HG03521 (cell line): ENCODE results near the gene KRT20.
"Not testable (repeated sequence)": the region's sequence is repeated elsewhere in the genome, so short reads cannot be mapped to it uniquely, and the experiment has no call there.

ENCODE experiments used
- ATAC-seq: cut with Tn5 transposase; IDR thresholded peaks from one replicate; pipeline ENCODE4 v1.9.1; 2021; ENCODE audit warnings: mild to moderate bottlenecking, moderate library complexity; ENCODE audit not compliant: unreplicated experiment

Gene KRT20

DNA sequence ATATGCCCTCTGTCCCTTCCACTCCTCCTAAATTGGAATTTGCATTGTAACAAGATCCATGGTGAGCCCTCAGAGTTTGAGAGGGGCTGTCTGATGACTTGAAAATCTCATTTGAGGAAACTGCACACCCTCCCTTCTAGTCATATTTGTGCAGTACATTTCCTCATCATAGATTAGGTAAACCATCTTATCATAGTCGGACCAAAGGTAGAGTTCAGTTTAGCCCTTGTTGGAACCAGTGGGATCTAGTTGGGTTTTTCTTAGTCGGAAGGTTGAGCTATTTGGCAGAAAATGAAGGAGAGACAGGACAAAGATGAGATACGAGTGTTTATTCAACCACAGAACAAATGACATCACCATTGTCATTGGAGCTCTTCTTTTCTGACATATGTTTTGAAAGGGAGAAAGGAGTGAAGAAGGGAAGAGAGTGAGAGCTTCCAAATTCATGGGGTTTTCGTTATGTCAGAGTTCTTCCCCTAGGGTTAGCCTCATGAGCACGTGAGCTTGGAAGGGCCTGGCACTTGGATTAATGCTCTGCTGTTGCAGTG lies 15.8 kb upstream of the KRT20 start:
- ATAC-seq = no peak

DNA sequence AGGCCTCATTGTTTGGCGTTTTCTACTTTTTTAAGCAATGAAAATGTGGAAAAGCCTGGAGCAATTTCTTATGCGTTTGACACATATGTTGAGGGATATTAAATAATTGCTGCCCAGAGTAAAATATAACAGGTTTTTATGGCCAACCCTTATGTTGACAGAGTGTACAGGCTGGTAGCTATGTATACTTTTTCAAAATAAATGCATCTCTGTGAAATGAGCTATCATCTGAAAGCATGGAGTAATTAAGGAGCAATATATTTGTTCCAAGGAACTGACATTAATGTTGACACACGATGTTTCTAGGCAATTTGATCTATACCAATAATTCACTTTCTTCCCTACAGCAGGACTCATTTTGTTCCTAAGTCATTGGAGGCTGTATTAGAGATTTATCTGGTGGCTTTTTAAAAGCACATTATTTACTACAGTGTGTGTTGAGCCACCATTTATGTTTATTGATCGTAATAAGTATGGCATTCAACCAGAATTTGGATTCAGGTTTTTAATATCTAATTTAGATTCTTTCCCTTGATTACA lies 11.9 kb upstream of the KRT20 start:
- ATAC-seq = no peak

DNA sequence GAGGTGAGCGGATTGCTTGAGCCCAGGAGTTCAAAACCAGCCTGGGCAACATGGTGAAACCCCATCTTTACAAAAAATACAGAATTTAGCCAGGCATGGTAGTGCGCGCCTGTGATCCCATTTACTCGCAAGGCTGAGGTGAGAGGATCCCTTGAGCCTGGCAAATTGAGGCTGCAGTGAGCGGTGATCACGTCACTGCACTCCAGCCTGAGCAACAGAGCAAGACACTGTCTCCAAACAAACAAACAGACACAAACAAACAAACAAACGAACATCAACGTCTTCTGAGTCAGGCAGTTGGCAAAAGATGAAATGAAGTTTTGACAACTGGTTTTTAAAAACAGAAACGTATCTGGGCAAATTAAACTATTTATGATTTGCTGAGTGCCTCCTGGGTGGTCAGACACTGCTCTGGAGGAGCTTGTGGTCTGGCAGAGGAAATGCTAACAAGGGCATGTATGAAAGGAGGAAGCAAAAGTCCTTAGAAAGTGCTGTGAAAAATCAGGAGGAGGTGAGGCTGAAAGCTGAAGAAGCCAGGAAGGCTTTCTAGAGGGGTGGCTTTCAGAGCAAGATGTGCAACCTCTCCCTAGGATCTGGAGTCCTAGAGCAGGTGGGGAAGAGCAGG lies 10.2 kb upstream of the KRT20 start:
- ATAC-seq = no peak

DNA sequence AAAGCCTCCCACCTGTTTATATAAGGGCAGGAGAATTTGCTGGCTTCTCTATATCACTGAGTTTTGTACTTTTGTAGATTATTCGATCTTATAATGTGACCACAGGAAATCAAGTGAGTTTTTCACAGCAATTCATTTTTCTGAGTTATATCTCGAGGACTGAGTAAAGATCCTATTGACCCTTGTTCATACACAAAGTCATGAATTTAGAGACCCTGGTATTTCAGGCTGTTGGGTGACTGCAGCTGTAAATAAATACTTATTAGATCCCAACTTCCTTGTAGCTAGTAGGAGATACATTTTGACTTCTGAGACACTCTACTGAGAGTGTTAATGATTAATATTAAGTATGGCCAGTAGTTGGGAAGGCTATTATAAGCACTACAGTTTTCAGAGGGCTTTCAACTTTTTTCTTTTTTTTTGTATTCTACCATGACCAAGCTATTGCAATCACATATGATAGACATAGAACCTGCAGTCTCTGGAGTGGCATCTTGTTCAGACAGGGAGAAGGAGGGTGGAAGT lies 3.2 kb upstream of the KRT20 start:
- no peak for ATAC-seq

DNA sequence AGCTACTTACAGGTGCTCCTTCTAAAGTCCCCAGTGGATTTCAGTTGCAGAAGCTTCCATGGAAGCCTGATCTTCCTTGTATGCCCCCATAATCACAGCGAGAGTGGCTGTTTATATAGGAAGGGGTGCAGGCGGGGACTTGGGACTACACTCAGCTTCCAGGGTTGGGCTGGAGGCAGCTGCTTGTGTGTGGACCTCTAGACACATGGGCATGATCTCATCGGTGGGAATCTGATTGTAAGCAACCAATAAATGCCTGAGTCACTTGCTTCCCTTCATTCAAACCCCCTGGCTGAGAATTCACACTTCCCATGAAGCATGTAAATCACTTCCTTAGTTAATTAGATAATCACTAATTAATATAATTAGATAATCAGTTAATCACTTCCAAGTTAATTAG lies 1.0 kb upstream of the KRT20 start:
- no peak for ATAC-seq

DNA sequence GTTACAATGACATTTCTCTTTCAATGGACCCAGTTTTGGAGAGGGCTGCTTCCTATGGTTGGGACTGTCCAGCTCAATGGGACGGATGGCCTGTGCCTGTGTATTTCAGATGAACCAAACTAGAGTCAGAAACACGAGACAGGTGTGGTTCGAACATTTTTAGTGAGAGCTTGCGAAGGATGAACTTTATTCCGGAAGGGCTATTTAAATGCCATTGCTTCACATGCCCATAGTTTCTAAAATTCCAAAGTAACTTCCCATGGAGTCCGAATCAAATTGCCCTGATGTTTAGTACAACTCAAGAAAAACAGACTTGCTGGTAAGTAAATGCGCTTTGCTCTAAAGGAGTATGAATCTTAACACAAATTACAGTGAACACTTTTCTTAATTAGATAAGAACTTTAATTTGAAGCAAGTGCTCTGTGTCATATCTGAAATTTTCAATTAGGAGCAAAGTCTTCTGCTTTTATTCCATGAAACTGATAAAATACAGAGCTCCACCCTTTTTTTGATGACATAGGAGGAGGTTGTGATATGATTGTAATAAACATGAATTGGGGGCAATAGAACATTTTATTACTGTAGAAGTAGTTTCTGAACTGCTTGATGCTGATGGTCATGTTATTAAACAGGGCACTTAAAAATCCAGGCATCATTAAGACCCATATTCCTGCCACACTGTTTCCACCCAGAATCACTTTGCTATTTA lies 1.3 kb downstream of the KRT20 start:
- no peak for ATAC-seq

DNA sequence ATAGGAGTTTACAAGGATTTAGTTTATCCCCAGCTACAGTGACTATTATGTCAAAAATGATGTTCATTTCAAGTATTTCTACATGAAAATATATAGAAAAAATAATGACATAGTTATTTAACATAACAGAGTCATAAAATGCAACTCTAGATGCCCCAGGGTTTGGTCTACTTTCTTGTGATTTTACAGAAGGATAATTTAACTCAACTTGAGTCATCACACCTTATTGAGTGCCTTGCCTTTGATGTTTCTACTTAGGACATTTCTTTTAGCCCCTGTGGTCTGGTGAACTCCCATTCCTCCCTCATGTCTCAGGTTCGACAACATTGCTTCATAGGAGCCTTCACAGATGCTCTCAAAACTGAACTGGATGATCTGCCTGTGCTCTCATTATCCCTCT lies 2.0 kb downstream of the KRT20 start:
- no peak for ATAC-seq

DNA sequence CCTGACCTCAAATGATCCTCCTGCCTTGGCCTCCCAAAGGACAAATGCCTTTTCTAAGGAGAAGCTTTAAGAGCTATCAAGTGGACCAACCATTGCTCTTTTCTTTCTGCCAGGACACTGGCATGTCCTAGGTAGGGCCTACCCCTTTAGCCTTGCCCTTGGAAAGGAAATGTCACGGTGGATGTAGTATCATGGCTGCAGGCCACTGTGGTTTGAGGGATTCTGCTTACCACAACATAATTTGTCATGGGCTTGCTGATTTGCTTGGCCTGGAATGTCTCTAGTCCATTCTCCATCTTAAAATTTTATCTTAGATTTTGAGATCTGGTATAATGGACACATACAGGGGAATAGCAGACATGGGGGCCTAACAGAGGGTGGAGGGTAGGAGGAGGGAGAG lies 6.0 kb downstream of the KRT20 start:
- ATAC-seq = no peak

DNA sequence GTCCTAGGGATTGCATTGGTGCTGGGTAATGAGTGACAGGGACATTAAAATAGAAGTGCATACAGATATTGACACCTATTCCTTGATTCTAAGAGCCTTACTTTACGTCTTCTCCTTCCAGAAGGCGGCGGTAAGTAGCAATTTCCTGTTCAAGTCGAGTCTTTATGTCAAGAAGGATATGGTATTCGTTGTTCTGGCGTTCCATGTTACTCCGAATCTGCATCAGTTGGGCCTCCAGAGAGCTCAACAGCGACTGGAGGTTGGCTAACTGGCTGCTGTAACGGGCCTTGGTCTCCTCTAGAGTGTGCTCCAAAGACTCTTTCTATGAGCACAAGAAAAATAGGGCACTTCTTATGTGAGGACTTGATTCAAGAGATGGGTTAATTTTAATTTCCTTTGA lies 7.0 kb downstream of the KRT20 start:
- no peak for ATAC-seq

DNA sequence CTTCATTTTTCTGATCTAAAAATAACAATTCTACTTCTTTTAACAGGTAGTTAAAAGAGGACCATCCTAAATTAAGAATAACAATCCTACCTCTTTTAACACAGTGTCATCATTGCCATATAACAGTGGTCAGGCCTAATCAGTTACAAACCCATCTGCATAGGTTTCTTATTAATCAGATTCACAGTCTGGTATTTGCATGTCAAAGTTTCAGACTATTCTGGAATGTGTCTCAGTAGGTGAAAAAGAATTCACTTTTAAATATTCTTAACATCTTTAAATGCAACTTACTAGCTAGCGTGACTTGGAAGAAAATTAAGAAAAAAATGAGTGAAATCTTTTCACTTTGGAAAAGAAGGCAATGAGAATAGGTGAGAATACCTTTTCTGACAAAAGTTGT lies 11.2 kb downstream of the KRT20 start:
- no peak for ATAC-seq

DNA sequence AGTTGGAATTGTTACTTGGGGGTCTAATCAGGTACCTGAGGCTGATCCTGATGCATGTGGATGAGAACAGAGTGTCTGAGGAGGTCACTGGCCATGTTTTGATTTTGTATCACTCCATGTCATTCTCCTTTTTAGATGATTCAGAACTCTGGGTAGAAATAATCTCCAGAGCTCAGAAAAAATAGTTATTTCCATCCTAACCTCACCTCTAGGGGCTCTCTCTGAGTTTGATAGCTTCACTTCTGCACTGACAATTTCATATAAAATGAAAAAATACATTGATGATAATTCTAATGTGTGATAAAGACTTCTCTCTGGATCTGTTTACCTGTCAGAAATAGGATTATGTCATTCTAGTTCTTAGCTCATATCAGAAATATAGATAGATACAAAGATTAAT lies 11.8 kb downstream of the KRT20 start:
- ATAC-seq = no peak

DNA sequence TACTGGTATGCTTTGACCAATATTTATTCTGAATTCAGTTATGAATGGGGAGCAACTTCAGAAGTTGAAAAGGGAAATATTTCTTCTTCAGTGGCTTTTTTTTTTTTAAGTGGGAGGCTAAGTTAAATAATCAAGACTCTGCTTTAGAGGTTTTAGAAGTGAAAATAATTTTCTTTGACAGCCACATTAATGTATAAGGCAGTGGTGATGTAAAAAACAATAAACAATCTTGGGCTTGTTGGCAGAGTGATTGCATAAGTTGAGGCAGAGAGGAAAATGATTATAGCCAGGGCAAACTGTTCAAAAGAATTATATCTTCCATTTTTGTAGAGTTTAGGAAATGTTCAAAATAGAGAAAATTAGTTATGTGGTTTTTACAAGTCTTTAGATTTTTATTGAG lies 12.6 kb downstream of the KRT20 start:
- no peak for ATAC-seq

DNA sequence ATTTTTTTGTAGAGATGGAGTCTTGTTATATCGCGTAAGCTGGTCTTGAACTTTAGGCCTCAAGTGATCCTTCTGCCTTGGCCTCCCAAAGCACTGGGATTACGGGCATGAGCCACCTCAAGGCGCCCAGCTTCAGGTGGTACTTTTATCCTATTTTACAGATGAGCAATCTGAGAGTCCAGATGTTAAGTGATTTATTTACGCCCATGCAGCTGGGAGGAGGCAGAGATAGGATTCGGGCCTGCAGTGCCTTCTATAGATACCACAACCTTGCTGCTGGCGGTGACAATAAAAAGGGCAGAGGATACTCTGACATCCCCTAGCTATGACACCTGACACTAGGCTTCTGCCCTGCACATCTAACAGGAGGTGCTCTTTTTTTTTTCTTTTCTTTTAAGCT lies 13.7 kb downstream of the KRT20 start:
- ATAC-seq = no peak

DNA sequence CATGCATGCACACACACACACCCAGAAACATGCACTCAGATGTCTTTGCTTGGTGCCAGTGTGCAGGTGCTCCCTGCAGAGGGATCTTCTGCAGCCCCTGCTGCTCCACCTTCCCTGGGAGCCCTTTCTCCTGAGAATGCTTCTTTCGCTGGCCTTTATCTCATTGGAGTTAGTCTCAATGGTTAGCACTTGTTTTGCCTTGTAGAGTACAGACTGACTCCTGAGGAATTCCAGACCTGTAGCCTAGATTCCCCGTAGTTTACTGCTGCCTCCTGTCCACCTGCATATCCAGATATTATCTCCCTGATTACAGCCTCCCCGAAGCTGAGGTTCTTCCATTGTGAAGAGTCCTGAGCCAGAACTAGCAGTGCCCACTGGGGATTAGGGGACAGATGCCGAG lies 14.9 kb downstream of the KRT20 start:
- no peak for ATAC-seq

DNA sequence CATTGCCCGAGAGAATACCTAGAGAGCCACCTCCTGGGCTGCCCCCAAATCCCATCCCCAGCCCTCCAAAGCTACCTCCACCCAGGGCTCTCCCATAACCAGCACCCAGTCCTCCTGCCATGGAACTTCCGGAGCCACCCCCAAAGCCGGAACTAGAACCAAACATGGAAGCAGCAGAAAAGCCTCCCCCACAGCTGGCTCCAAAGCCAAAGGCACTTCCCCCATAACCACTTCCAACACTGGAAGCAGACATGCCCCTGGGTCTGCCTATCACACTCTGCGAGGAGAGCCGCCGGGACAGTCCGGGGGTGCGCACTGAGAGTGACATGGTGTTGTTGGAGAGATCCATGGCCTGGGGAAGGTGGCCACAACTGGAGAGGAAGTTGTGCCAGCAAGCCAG lies 18.2 kb downstream of the KRT20 start, which contains the start of gene KRT12:
KRT12 (minus strand) TSS at position 386 of the 400 bp plus-strand sequence; CDS start at position 349, 37 bp downstream.
- no peak for ATAC-seq

DNA sequence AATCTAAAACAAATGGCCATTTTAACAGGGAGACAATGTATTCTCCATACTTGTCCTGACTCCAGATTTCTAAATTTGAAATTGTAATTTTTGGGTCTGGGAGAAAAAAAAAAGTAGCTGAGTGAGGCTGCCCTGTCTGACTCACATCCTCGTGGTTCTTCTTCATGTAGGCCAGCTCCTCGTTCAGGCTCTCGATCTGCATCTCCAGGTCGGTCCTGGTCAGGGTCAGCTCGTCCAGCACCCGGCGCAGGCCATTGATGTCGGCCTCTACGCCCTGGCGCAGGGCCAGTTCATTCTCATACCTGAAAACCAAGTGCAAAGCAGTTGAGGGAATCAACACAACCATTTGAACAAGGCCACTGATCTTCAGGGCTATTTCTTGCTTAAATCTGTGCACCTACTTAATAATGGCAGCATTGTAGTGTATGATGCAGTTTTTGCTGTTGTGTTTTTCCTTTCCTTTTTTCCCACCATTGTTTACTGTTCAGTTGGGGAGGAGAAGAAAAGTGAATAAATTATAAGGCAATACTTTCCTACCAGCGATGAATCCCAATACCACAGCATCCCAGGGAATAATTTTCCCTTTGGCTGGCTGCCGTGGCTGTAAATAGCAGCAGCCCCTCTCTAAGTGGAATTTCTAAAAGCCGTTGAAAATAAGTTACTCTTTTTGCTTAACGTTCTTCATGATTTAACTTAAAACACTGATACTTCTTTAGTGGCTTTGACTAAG lies 20.2 kb downstream of the KRT20 start:
- no peak for ATAC-seq

DNA sequence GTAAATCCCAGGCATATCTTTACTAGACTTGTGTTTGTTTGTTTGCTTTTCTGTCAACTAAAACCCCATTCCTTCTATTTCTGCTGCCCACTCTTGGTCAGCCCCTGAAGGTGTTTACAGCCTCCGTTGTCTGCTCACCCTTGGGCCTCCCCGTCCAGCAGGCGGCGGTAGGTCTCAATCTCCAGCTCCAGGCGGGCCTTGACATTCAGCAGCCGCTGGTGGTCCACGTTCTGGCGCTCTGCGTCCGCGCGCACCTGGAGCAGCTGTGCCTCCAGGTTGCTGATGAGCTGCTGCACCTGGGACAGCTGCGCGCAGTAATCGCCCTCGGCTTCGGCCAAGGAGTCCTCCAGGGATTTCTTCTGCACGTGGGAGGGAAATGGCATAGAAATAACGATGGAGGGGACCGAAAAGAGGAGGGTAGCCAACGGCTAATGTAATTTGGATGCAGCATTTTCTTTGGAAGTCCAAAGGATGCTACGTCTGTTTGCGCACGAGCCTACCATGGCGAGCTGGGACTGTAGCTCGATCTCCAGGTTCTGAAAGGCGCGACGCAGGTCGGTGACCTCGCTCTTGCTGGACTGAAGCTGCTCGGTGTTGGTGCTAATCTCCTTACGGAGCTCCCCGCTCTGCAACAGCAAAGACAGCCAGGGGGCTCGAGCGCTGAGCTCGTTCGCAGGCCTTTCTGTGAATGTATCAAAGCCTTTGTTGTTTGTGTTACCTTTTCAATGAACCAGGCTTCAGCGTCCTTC lies 21.9 kb downstream of the KRT20 start:
- no peak for ATAC-seq

DNA sequence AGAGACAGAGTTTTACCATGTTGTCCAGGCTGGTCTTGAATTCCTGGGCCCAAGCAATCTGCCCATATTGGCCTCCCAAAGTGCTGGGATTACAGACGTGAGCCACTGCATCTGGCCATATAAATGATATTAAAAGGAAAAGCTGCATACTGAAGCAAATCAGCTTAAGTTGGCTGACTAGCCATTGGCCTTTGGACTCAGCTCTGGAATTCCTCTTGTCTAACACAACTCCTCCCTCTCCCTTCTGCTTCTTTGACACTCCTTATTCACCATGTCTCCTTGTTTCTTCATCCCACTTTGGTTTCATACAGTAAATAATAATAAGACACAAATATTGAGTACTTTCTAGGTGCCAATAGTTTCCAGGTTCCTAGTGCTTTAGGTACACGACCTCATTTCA lies 25.5 kb downstream of the KRT20 start:
- ATAC-seq = no peak

DNA sequence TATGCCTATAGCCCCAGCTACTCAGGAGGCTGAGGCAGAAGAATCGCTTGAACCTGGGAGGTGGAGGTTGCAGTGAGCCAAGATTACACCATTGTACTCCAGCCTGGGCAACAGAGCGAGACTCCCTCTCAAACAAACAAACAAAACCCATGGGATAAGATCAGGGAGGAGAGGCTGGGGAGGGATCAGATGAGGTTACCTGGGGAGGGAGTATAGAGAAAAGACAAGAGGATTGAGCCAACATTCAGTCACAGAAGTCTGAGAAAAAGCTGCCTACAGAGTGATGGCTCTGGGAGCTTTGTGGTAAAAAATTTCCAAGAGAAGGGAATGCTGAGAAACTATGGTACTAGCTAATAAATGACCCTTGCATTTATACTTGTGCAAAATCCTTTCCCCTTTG lies 26.4 kb downstream of the KRT20 start:
- ATAC-seq = not testable (repeated sequence)

DNA sequence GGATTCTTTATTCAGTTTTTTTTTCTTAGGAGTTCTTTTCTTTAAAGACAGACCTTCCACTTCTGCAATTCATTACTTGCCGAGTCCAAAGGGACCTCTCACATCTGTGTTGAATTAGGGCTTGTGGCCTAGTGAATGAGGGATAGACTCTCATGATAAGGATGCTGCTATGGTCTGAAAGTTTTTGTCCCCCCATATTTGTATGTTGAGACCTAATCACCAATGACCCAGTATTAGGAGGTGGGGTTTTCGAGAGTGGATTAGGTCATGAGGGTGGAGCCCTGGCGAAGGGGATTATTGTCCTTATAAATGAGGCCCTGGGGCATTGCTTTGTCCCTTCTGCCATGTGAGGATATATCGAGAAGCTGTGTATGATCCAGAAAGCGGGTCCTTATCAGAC lies 27.5 kb downstream of the KRT20 start:
- ATAC-seq = no peak
